Epithelial cell of proximal tubule (primary cell): ENCODE data around the gene CH25H. TPM values are rescaled to one million over a fixed set of nuclear protein-coding genes. Genes with fewer than 3 reads are reported as not detected.

Source experiments
- DNase-seq: peaks from one replicate; pipeline ENCODE4 v3.0.0-alpha.2; 2011; ENCODE audit warnings: low read depth
- H3K4me3 ChIP-seq: 2 replicates; pipeline ENCODE4 v1.5.1; 2011; ENCODE audit warnings: low read depth, mild to moderate bottlenecking, low read length
- total RNA-seq: library from RNA; depleted of rRNA; stranded (reverse); fragments of >200 nt; gene quantifications from 2 replicates; pipeline ENCODE4 v1.2.3, GENCODE V29; 2015
- TF ChIP-seq, protein P1 (sequence below): conservative IDR thresholded peaks from 2 replicates; pipeline ENCODE4 v1.5.1; 2012; ENCODE audit warnings: low read depth, mild to moderate bottlenecking, low read length

CH25H gene
- total RNA-seq, 1 donor from 2014 or later: 1.1 TPM

DNA sequence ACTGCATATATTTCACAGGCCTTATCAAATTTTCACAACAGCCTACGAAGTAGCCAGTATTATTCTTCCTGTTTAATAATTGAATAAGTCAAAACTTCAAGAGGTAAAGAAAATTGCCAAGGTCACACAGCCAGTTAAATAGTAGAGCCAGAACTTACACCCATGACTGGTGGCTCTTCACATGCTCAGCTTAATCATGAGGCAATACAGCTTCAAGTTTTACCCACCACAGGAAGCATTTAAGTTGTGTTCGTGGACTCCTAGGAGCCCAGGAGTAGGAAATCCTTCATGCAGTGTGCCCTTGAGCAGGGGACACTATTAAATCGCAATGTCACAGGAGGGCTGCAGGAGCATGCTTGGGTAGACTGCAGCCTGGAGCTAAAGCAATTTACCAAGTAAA, 33.4 kb upstream of the CH25H start:
- DNase-seq: no peak
- TF ChIP-seq, protein P1, sequence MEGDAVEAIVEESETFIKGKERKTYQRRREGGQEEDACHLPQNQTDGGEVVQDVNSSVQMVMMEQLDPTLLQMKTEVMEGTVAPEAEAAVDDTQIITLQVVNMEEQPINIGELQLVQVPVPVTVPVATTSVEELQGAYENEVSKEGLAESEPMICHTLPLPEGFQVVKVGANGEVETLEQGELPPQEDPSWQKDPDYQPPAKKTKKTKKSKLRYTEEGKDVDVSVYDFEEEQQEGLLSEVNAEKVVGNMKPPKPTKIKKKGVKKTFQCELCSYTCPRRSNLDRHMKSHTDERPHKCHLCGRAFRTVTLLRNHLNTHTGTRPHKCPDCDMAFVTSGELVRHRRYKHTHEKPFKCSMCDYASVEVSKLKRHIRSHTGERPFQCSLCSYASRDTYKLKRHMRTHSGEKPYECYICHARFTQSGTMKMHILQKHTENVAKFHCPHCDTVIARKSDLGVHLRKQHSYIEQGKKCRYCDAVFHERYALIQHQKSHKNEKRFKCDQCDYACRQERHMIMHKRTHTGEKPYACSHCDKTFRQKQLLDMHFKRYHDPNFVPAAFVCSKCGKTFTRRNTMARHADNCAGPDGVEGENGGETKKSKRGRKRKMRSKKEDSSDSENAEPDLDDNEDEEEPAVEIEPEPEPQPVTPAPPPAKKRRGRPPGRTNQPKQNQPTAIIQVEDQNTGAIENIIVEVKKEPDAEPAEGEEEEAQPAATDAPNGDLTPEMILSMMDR: no peak
- no peak overlapping the region for H3K4me3 ChIP-seq

DNA sequence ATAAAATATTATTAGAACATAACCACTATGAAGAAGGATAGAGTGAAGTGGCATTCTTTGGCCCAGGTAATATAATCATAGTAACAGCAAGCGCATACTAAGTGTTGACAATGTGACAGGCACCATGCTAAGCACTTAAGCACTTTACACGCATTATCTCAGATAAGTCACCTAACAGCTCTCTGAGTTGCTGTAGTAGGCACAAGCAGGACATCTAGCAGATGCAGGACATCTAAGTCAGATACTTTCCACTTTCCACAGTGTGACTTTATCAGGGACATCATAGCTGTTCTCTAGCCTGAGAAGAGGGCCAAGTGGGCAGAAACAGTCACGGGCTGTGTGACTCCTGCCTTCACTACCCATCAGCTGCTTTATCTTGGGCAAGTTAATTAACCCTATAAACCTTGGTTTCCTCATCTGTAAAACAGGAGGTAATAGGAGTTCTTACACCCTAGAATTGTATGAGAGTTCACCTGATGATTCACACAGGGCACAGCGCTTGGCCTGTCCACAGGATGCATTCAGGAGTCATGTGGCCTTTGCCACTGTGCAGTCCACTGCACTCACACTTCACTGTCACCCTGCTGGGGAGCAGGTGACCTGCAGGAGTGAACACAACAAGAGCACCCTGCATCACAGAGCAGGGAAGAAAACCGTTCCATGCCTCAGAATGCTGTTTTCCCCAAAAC, 32.0 kb upstream of the CH25H start:
- no peak overlapping the region for H3K4me3 ChIP-seq
- TF ChIP-seq, protein P1: no peak
- no peak for DNase-seq

DNA sequence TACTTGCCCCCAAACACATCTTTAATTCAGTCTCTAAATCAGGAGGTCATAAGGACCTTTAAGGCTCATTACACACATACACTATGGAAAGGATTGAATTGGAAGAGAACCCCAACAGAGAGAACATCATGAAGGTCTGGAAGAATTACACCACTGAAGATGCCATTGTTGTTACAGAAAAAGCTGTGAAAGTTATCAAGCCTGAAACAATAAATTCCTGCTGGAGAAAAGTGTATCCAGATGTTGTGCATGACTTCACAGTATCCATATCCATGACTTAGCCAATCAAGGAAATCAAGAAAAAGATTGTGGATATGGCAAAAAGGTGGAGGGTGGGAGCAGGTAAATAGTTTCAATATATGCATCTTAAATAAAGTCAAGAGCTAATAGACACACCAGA, 30.7 kb upstream of the CH25H start:
- no peak overlapping the region for H3K4me3 ChIP-seq
- no peak for DNase-seq
- TF ChIP-seq, protein P1: no peak

GRCh38 chr10:89236226-89236797, 29.2 kb upstream of the CH25H start:
- no peak for DNase-seq
- H3K4me3 ChIP-seq: no peak overlapping the region
- TF ChIP-seq, protein P1: no peak

- no peak for DNase-seq
- TF ChIP-seq, protein P1: no peak
- no peak overlapping the region for H3K4me3 ChIP-seq
Measured at GRCh38 chr10:89235073-89235798, 28.1 kb upstream of the CH25H start.

- TF ChIP-seq, protein P1: no peak
- no peak for DNase-seq
- no peak overlapping the region for H3K4me3 ChIP-seq
Measured at GRCh38 chr10:89233033-89233432, 25.9 kb upstream of the CH25H start.
